HCT116 (cell line): ENCODE results near the gene CDH23. TPM values are rescaled to one million over a fixed set of nuclear protein-coding genes. Genes with fewer than 3 reads are reported as not detected.

Source experiments
- ATAC-seq: fragments of 200-7000 bp; cut with Tn5 transposase; 2 replicates; pipeline ENCODE4 v1.9.1; 2020; ENCODE audit warnings: mild to moderate bottlenecking, moderate library complexity
- BruUV-seq: library from RNA; stranded (reverse); fragments of 400-500 nt; replicated peaks from 2 replicates; lab custom pipeline; 2021; lab: Mats Ljungman, UMichigan
- CTCF ChIA-PET: fragments of 300-600 bp; sonication (Branson Sonifier 250); formaldehyde crosslinking; loops from one replicate; lab custom pipeline; 2021; ENCODE audit warnings: antibody characterized with exemption; lab: Charles Lee
- POLR2A ChIA-PET: fragments of 300-600, 350-600 bp; sonication (Branson Sonifier 250); formaldehyde crosslinking; loops from one replicate; lab custom pipeline; 2021; ENCODE audit warnings: antibody characterized with exemption; lab: Charles Lee
- RAD21 ChIA-PET, 2 experiments: fragments of 300-600 bp; sonication (Branson Sonifier 250); formaldehyde crosslinking; loops; one replicate each; lab custom pipeline; 2023; ENCODE audit warnings: low total read pairs in 2 of 2; ENCODE audit not compliant: uncharacterized antibody in 2 of 2, unreplicated experiment in 2 of 2, low non-redundant PET in 1 of 2; lab: Charles Lee
- DNase-seq: peaks from one replicate; pipeline ENCODE4 v3.0.0-alpha.2; 2010; ENCODE audit warnings: low read depth, low spot score
- H2AFZ ChIP-seq: fragments of 200-600 bp; shearing (Covaris generic), sonication (generic); 2 replicates; pipeline ENCODE4 v1.6.1; 2017; ENCODE audit warnings: low read depth, mixed run types, mixed read lengths, antibody characterized with exemption, low read length; ENCODE audit not compliant: poor library complexity, severe bottlenecking
- H3K27ac ChIP-seq: 2 replicates; pipeline ENCODE4 v1.5.1; 2012; ENCODE audit warnings: low read depth, low read length
- H3K27me3 ChIP-seq: fragments of 200-600 bp; sonication (generic); 2 replicates; pipeline ENCODE4 v1.6.1; 2016; ENCODE audit warnings: mixed run types, low read length, mixed read lengths; ENCODE audit not compliant: insufficient read depth
- H3K36me3 ChIP-seq, 2 experiments: fragments of 200-500 bp in 1 of 2; fragments of 200-600 bp in 1 of 2; sonication (Bioruptor generic) in 1 of 2; sonication (generic) in 1 of 2; 2 replicates each; pipeline versions ENCODE4 v1.5.1 to v1.6.1; 2014 to 2016; ENCODE audit warnings: low read length in 2 of 2, inconsistent platforms in 1 of 2, mixed read lengths in 1 of 2, mixed run types in 1 of 2; ENCODE audit not compliant: insufficient read depth in 2 of 2, control insufficient read depth in 1 of 2
- H3K4me1 ChIP-seq, 2 experiments: fragments of 200-600 bp in 1 of 2; sonication (generic) in 1 of 2; 2 replicates each; pipeline versions ENCODE4 v1.5.1 to v1.6.1; 2012 to 2017; ENCODE audit warnings: low read length in 2 of 2, inconsistent platforms in 1 of 2, mild to moderate bottlenecking in 1 of 2, mixed read lengths in 1 of 2, mixed run types in 1 of 2, moderate library complexity in 1 of 2; ENCODE audit not compliant: insufficient read depth in 2 of 2, control insufficient read depth in 1 of 2
- H3K4me2 ChIP-seq: fragments of 200-600 bp; sonication (generic); 2 replicates; pipeline ENCODE4 v1.6.1; 2017; ENCODE audit warnings: mixed run types, low read length, mixed read lengths
- H3K4me3 ChIP-seq, 2 experiments: fragments of 200-600 bp in 1 of 2; sonication (generic) in 1 of 2; replicated peaks in 1 of 2; 2 replicates each; pipeline ENCODE4 v1.5.1; 2011 to 2016; ENCODE audit warnings: low read length in 2 of 2, control low read depth in 1 of 2, low read depth in 1 of 2, mild to moderate bottlenecking in 1 of 2, mixed read lengths in 1 of 2, mixed run types in 1 of 2
- H3K79me2 ChIP-seq: fragments of 200-600 bp; sonication (generic); 2 replicates; pipeline ENCODE4 v1.6.1; 2017; ENCODE audit warnings: mild to moderate bottlenecking, mixed run types, low read length, moderate library complexity, mixed read lengths; ENCODE audit not compliant: insufficient read depth
- H3K9ac ChIP-seq: fragments of 200-600 bp; sonication (generic); 2 replicates; pipeline ENCODE4 v1.6.1; 2016; ENCODE audit warnings: low read length, mixed read lengths
- H3K9me2 ChIP-seq: fragments of 200-600 bp; sonication (generic), shearing (Covaris generic); 2 replicates; pipeline ENCODE4 v1.6.1; 2017; ENCODE audit warnings: mixed run types, mild to moderate bottlenecking, moderate library complexity; ENCODE audit not compliant: insufficient read depth
- H3K9me3 ChIP-seq, 2 experiments: fragments of 200-500 bp in 1 of 2; fragments of 200-600 bp in 1 of 2; sonication (Bioruptor generic) in 1 of 2; sonication (generic) in 1 of 2; 2 replicates each; pipeline ENCODE4 v1.6.1; 2014 to 2017; ENCODE audit warnings: low read length in 2 of 2, mixed read lengths in 2 of 2, inconsistent platforms in 1 of 2, low read depth in 1 of 2, mild to moderate bottlenecking in 1 of 2, mixed run types in 1 of 2, moderate library complexity in 1 of 2; ENCODE audit not compliant: control insufficient read depth in 1 of 2, insufficient read depth in 1 of 2
- H4K20me1 ChIP-seq: fragments of 200-600 bp; sonication (generic), shearing (Covaris generic); 2 replicates; pipeline ENCODE4 v1.6.1; 2017; ENCODE audit warnings: mixed run types, mild to moderate bottlenecking, moderate library complexity; ENCODE audit not compliant: insufficient read depth
- ATF3 ChIP-seq: IDR thresholded peaks from 2 replicates; pipeline ENCODE4 v1.6.1; 2012
- CEBPB ChIP-seq: IDR thresholded peaks from 2 replicates; pipeline ENCODE4 v1.6.1; 2012; ENCODE audit warnings: low read depth
- CTCF ChIP-seq, 3 experiments: fragments of 200-600 bp in 1 of 3; sonication (generic) in 1 of 3; IDR thresholded peaks in 2 of 3; conservative IDR thresholded peaks in 1 of 3; 2 replicates each; pipeline ENCODE4 v1.5.1; 2012 to 2017; ENCODE audit warnings: low read depth in 2 of 3, low read length in 2 of 3, antibody characterized with exemption in 1 of 3, borderline replicate concordance in 1 of 3, control low read depth in 1 of 3, mild to moderate bottlenecking in 1 of 3, mixed read lengths in 1 of 3, mixed run types in 1 of 3, moderate library complexity in 1 of 3; ENCODE audit not compliant: insufficient read depth in 1 of 3
- EGR1 ChIP-seq: IDR thresholded peaks from 2 replicates; pipeline ENCODE4 v1.6.1; 2012; ENCODE audit warnings: low read depth
- EZH2phosphoT487 ChIP-seq: fragments of 200-600 bp; IDR thresholded peaks from 2 replicates; pipeline ENCODE4 v1.6.1; 2018; ENCODE audit warnings: antibody characterized with exemption, borderline replicate concordance
- FOSL1 ChIP-seq: IDR thresholded peaks from 2 replicates; pipeline ENCODE4 v1.6.1; 2012; ENCODE audit warnings: low read depth
- POLR2A ChIP-seq: IDR thresholded peaks from 2 replicates; pipeline ENCODE4 v1.7.0; 2011; ENCODE audit warnings: borderline replicate concordance; ENCODE audit not compliant: insufficient read depth, insufficient read length; ENCODE audit errors: extremely low read depth
- POLR2AphosphoS5 ChIP-seq: IDR thresholded peaks from 2 replicates; pipeline ENCODE4 v1.6.1; 2011; ENCODE audit warnings: mild to moderate bottlenecking, low read depth, low read length, moderate library complexity
- REST ChIP-seq: IDR thresholded peaks from 2 replicates; pipeline ENCODE4 v1.6.1; 2012; ENCODE audit warnings: low read depth
- SP1 ChIP-seq: IDR thresholded peaks from 2 replicates; pipeline ENCODE4 v1.6.1; 2012; ENCODE audit warnings: low read depth
- SRF ChIP-seq: IDR thresholded peaks from 2 replicates; pipeline ENCODE4 v1.6.1; 2012; ENCODE audit warnings: low read depth
- YY1 ChIP-seq: IDR thresholded peaks from 2 replicates; pipeline ENCODE4 v1.6.1; 2011; ENCODE audit warnings: low read length, low read depth, moderate library complexity, mild to moderate bottlenecking; ENCODE audit not compliant: insufficient replicate concordance; ENCODE audit errors: extremely low read depth
- ZBTB33 ChIP-seq: IDR thresholded peaks from 2 replicates; pipeline ENCODE4 v1.6.1; 2011; ENCODE audit warnings: mild to moderate bottlenecking, low read length, moderate library complexity; ENCODE audit not compliant: insufficient replicate concordance; ENCODE audit errors: extremely low read depth
- ZFX ChIP-seq: fragments of 450-650 bp; IDR thresholded peaks from 2 replicates; pipeline ENCODE4 v1.6.1; 2017
- intact Hi-C: fragments of 100-400 bp; cut with micrococcal nuclease; formaldehyde crosslinking; loops from 2 replicates; pipeline ENCODE4 v1.10.0; 2022
- total RNA-seq: library from RNA; stranded (reverse); gene quantifications from one replicate; pipeline ENCODE4 v1.2.1, GENCODE V29; 2021; ENCODE audit not compliant: unreplicated experiment

Gene CDH23
- total RNA-seq, 1 experiment from 2014 or later: not detected

- ChIA-PET POLR2A (no interaction called here), CTCF (no interaction called here)
Measured at GRCh38 chr10:71408436-71409225, 11.9 kb downstream of the CDH23 start.

More at GRCh38 chr10:71408436-71409225, 11.9 kb downstream of the CDH23 start:
- no peaks in the 10 kb centered on the region for H3K36me3 ChIP-seq
- TF ChIP-seq POLR2AphosphoS5 (no peak), EGR1 (no peak), EZH2phosphoT487 (no peak), YY1 (no peak), CEBPB (no peak), ATF3 (no peak), ZFX (no peak), POLR2A (no peak), ZBTB33 (no peak), REST (no peak), CTCF (IDR thresholded peaks at IDR 0.05 in 2 of 3, conservative IDR thresholded peaks at IDR 0.05 in 1 of 3; ENCODE audit: borderline replicate concordance in 1 of 3, insufficient read depth in 1 of 3, low read depth in 2 of 3, low read length in 2 of 3) (no peak), FOSL1 (no peak), SRF (no peak), SP1 (no peak)
- TF ChIP-seq, all 23 proteins: peak for 0
- Histone ChIP-seq H3K27me3 (no peaks in the 10 kb centered on the region), H3K79me2 (no peaks in the 10 kb centered on the region), H3K9me2 (no peaks in the 10 kb centered on the region), H3K4me2 (no peak overlapping the region), H3K4me3 (no peak overlapping the region), H3K27ac (no peak overlapping the region), H4K20me1 (no peaks in the 10 kb centered on the region), H3K4me1 (no peaks in the 10 kb centered on the region), H2AFZ (no peak overlapping the region), H3K9me3 (no peaks in the 10 kb centered on the region; a peak in 1 of 4 replicates), H3K9ac (no peak overlapping the region)
- no TSS peak for BruUV-seq
- ATAC-seq: no peak
- intact Hi-C loops: no loop called here
- RAD21 ChIA-PET: no interaction called here
- DNase-seq: no peak
